ENCODE data around the gene RASSF5.

DNA sequence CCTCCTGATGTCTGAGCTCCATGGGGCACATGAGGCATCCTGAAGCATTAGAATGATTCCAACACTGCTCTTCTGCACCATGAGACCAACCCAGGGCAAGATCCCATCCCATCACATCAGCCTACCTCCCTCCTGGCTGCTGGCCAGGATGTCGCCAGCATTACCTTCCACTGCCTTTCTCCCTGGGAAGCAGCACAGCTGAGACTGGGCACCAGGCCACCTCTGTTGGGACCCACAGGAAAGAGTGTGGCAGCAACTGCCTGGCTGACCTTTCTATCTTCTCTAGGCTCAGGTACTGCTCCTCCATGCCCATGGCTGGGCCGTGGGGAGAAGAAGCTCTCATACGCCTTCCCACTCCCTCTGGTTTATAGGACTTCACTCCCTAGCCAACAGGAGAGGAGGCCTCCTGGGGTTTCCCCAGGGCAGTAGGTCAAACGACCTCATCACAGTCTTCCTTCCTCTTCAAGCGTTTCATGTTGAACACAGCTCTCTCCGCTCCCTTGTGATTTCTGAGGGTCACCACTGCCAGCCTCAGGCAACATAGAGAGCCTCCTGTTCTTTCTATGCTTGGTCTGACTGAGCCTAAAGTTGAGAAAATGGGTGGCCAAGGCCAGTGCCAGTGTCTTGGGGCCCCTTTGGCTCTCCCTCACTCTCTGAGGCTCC lies 11.1 kb upstream of the RASSF5 start:
- TF ChIP-seq, protein P1, sequence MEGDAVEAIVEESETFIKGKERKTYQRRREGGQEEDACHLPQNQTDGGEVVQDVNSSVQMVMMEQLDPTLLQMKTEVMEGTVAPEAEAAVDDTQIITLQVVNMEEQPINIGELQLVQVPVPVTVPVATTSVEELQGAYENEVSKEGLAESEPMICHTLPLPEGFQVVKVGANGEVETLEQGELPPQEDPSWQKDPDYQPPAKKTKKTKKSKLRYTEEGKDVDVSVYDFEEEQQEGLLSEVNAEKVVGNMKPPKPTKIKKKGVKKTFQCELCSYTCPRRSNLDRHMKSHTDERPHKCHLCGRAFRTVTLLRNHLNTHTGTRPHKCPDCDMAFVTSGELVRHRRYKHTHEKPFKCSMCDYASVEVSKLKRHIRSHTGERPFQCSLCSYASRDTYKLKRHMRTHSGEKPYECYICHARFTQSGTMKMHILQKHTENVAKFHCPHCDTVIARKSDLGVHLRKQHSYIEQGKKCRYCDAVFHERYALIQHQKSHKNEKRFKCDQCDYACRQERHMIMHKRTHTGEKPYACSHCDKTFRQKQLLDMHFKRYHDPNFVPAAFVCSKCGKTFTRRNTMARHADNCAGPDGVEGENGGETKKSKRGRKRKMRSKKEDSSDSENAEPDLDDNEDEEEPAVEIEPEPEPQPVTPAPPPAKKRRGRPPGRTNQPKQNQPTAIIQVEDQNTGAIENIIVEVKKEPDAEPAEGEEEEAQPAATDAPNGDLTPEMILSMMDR (IDR thresholded peaks at IDR 0.05): no peak
- TF ChIP-seq POLR2A (IDR thresholded peaks at IDR 0.05): no peak
